Caco-2 (cell line): ENCODE results near the gene NARS2. TPM values are rescaled to one million over a fixed set of nuclear protein-coding genes. Genes with fewer than 3 reads are reported as not detected.

Experiments used
- BruUV-seq: library from RNA; stranded (reverse); fragments of 400-500 nt; replicated peaks from 2 replicates; lab custom pipeline; 2021; lab: Mats Ljungman, UMichigan
- CTCF ChIA-PET: fragments of 300-600 bp; sonication (Branson Sonifier 250); formaldehyde crosslinking; loops from one replicate; lab custom pipeline; 2022; ENCODE audit warnings: antibody characterized with exemption; lab: Charles Lee
- POLR2A ChIA-PET: fragments of 300-600 bp; sonication (Branson Sonifier 250); formaldehyde crosslinking; loops from one replicate; lab custom pipeline; 2022; ENCODE audit warnings: antibody characterized with exemption; lab: Charles Lee
- DNase-seq, 2 experiments: peaks; one replicate each; pipeline versions ENCODE4 v3.0.0 to v3.0.0-alpha.2; 2020 to 2022
- H3K27me3 ChIP-seq: replicated peaks from 2 replicates; pipeline ENCODE4 v1.6.0; 2011; ENCODE audit warnings: low read length; ENCODE audit not compliant: control insufficient read depth, insufficient read depth
- H3K36me3 ChIP-seq: 2 replicates; pipeline ENCODE4 v1.5.1; 2011; ENCODE audit warnings: low read length; ENCODE audit not compliant: control insufficient read depth, insufficient read depth
- H3K4me1 ChIP-seq: fragments of 250-450 bp; sonication (Bioruptor Pico); 2 replicates; pipeline ENCODE4 v1.5.1; 2020; ENCODE audit warnings: mild to moderate bottlenecking
- H3K4me3 ChIP-seq: 2 replicates; pipeline ENCODE4 v1.5.1; 2011; ENCODE audit warnings: low read depth, mild to moderate bottlenecking, control low read depth, low read length
- H3K9me3 ChIP-seq: fragments of 250-450 bp; sonication (Bioruptor Pico); 2 replicates; pipeline ENCODE4 v1.5.1; 2020; ENCODE audit warnings: mild to moderate bottlenecking, moderate library complexity
- H3K27ac Mint-ChIP-seq: one replicate; pipeline ENCODE4 v1.8.0; 2022; ENCODE audit warnings: mixed read lengths; ENCODE audit not compliant: unreplicated experiment
- H3K27me3 Mint-ChIP-seq: one replicate; pipeline ENCODE4 v1.8.0; 2022; ENCODE audit warnings: mixed read lengths; ENCODE audit not compliant: insufficient read depth, unreplicated experiment
- H3K36me3 Mint-ChIP-seq: one replicate; pipeline ENCODE4 v1.8.0; 2022; ENCODE audit warnings: mild to moderate bottlenecking, mixed read lengths; ENCODE audit not compliant: insufficient read depth, unreplicated experiment
- H3K4me1 Mint-ChIP-seq: one replicate; pipeline ENCODE4 v1.8.0; 2022; ENCODE audit warnings: low read depth, mixed read lengths; ENCODE audit not compliant: unreplicated experiment
- H3K4me3 Mint-ChIP-seq: one replicate; pipeline ENCODE4 v1.8.0; 2022; ENCODE audit warnings: mild to moderate bottlenecking, moderate library complexity, mixed read lengths; ENCODE audit not compliant: unreplicated experiment
- H3K9me3 Mint-ChIP-seq: one replicate; pipeline ENCODE4 v1.8.0; 2022; ENCODE audit warnings: mixed read lengths; ENCODE audit not compliant: unreplicated experiment
- intact Hi-C: fragments of 100-400 bp; cut with micrococcal nuclease; formaldehyde crosslinking; loops from one replicate; pipeline ENCODE4 v1.10.0; 2022; ENCODE audit not compliant: unreplicated experiment
- total RNA-seq: library from RNA; stranded (reverse); gene quantifications from 2 replicates; pipeline ENCODE4 v1.2.3, GENCODE V29; 2022
- TF ChIP-seq, protein P1 (sequence below), 2 experiments: fragments of 200-600 bp in 1 of 2; IDR thresholded peaks; 1 replicate in 1 of 2; 2 replicates in 1 of 2; pipeline versions ENCODE4 v1.5.1 to v1.8.0; 2011 to 2022; ENCODE audit warnings: antibody characterized with exemption in 1 of 2, control low read depth in 1 of 2, inconsistent platforms in 1 of 2, low read depth in 1 of 2, low read length in 1 of 2, mild to moderate bottlenecking in 1 of 2, moderate library complexity in 1 of 2; ENCODE audit not compliant: insufficient read depth in 1 of 2, severe bottlenecking in 1 of 2, unreplicated experiment in 1 of 2

Gene NARS2
- total RNA-seq, 1 experiment from 2014 or later, result 49.3 TPM

DNA sequence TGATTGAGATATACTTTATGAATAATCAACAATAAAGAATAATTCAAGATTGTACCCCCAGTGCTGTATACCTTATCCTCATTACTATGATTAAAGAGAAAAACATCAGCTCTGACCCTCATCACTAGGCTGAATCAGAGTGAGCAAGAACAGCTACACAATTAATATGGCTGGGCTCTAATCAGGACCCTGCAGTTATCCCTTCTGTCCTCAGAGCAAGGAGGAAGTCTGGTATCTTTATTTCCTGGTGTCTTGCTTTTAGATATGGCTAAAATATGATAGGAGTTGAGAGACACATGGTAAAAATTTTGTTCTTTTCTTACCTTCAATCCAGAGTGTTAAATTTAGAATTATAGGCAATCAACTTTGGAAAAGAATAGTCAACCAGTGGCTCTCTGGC is 128.5 kb downstream of the NARS2 start:
- no peak overlapping the region for H3K4me3 ChIP-seq
- Mint-ChIP-seq H3K4me1 (peaks cover 13% of the 10 kb centered on the region), H3K36me3 (peaks cover 30% of the 10 kb centered on the region), H3K9me3 (no peaks in the 10 kb centered on the region), H3K27me3 (no peaks in the 10 kb centered on the region), H3K4me3 (no peak overlapping the region), H3K27ac (no peak overlapping the region)
- DNase-seq, result no peak
- TF ChIP-seq, protein P1, sequence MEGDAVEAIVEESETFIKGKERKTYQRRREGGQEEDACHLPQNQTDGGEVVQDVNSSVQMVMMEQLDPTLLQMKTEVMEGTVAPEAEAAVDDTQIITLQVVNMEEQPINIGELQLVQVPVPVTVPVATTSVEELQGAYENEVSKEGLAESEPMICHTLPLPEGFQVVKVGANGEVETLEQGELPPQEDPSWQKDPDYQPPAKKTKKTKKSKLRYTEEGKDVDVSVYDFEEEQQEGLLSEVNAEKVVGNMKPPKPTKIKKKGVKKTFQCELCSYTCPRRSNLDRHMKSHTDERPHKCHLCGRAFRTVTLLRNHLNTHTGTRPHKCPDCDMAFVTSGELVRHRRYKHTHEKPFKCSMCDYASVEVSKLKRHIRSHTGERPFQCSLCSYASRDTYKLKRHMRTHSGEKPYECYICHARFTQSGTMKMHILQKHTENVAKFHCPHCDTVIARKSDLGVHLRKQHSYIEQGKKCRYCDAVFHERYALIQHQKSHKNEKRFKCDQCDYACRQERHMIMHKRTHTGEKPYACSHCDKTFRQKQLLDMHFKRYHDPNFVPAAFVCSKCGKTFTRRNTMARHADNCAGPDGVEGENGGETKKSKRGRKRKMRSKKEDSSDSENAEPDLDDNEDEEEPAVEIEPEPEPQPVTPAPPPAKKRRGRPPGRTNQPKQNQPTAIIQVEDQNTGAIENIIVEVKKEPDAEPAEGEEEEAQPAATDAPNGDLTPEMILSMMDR (IDR thresholded peaks at IDR 0.05; ENCODE audit: insufficient read depth in 1 of 2, low read depth in 1 of 2, low read length in 1 of 2, severe bottlenecking in 1 of 2, unreplicated experiment in 1 of 2), result no peak
- CTCF ChIA-PET, result no interaction called here
- POLR2A ChIA-PET, result no interaction called here
- no TSS peak for BruUV-seq
- intact Hi-C loops, result no loop called here
- 0 out of 2 replicates have a peak, but pooled peaks cover 1% of the 10 kb centered on the region for H3K36me3 ChIP-seq
- no peaks in the 10 kb centered on the region for H3K9me3 ChIP-seq
- H3K4me1 ChIP-seq, result peaks cover 8% of the 10 kb centered on the region; the same call in 1 of the 2 replicates
- H3K27me3 ChIP-seq, result no peaks in the 10 kb centered on the region

DNA sequence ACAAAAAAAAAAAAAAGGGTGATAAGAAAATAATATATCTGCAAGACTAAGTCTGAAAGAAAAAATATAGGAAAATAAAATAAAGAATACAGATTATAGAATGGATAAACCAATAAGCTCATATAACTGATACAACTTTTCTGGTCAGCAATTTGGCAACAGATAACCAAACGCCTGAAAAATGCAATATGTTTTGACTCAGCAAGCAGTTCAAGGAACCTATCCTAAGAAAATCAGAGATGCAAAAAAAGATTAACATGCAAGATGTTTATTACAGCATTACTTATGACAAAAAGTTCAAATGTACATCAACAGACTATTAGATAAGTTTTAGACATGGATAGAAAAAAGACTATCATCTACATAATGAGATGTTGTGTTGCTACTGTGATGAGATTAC is 129.9 kb downstream of the NARS2 start:
- intact Hi-C loops, result no loop called here
- Mint-ChIP-seq H3K27ac (no peak overlapping the region), H3K9me3 (no peaks in the 10 kb centered on the region), H3K4me3 (no peak overlapping the region), H3K36me3 (peaks cover 26% of the 10 kb centered on the region), H3K27me3 (no peaks in the 10 kb centered on the region), H3K4me1 (peaks cover 7% of the 10 kb centered on the region)
- TF ChIP-seq, protein P1 (IDR thresholded peaks at IDR 0.05; ENCODE audit: insufficient read depth in 1 of 2, low read depth in 1 of 2, low read length in 1 of 2, severe bottlenecking in 1 of 2, unreplicated experiment in 1 of 2), result no peak
- no peaks in the 10 kb centered on the region for H3K27me3 ChIP-seq
- ChIA-PET POLR2A (no interaction called here), CTCF (no interaction called here)
- H3K4me1 ChIP-seq, result 0 out of 2 replicates have a peak, but pooled peaks cover 5% of the 10 kb centered on the region
- H3K4me3 ChIP-seq, result no peak overlapping the region
- BruUV-seq, result no TSS peak
- no peaks in the 10 kb centered on the region for H3K9me3 ChIP-seq
- DNase-seq, result no peak
- 0 out of 2 replicates have a peak, but pooled peaks cover 1% of the 10 kb centered on the region for H3K36me3 ChIP-seq

DNA sequence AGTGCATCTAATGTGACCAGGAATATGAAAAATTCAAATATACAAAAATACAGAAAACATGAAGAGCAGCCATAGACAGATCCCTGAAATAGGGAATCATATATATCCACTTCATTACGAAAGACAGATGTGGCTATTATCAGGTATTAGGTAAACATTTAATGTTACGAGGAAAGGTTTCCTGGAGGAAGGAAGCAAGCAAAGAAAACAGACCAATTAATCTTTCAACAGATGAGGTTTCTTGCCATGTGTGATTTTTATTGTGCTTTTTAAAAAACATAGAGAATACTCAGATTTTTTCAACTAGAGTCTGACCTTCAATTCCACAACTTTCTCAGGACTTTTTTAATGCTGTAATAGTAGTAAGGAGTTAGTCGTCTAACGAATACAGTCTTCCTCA is 132.7 kb downstream of the NARS2 start:
- H3K9me3 ChIP-seq, result no peaks in the 10 kb centered on the region
- DNase-seq, result no peak
- TF ChIP-seq, protein P1 (IDR thresholded peaks at IDR 0.05; ENCODE audit: insufficient read depth in 1 of 2, low read depth in 1 of 2, low read length in 1 of 2, severe bottlenecking in 1 of 2, unreplicated experiment in 1 of 2), result no peak
- no peak overlapping the region for H3K4me3 Mint-ChIP-seq
- H3K9me3 Mint-ChIP-seq, result no peaks in the 10 kb centered on the region
- ChIA-PET POLR2A (no interaction called here), CTCF (no interaction called here)
- intact Hi-C loops, result no loop called here
- H3K27ac Mint-ChIP-seq, result no peak overlapping the region
- no TSS peak for BruUV-seq
- H3K36me3 Mint-ChIP-seq, result peaks cover 40% of the 10 kb centered on the region
- H3K4me1 ChIP-seq, result 0 out of 2 replicates have a peak, but pooled peaks cover 5% of the 10 kb centered on the region
- H3K27me3 Mint-ChIP-seq, result no peaks in the 10 kb centered on the region
- no peaks in the 10 kb centered on the region for H3K27me3 ChIP-seq
- no peak overlapping the region for H3K4me3 ChIP-seq
- 0 out of 2 replicates have a peak, but pooled peaks cover 1% of the 10 kb centered on the region for H3K36me3 ChIP-seq
- H3K4me1 Mint-ChIP-seq, result peaks cover 7% of the 10 kb centered on the region
